Breast epithelium (tissue), 3 donors: ENCODE results near the gene ALDH1A2.

Experiments used
- POLR2A ChIP-seq: fragments of 450-650 bp; IDR thresholded peaks from one replicate; pipeline ENCODE4 v1.6.1; 2016; ENCODE audit warnings: antibody characterized with exemption, mild to moderate bottlenecking, moderate library complexity
- POLR2AphosphoS5 ChIP-seq, 3 donors: sonication (generic); formaldehyde crosslinking; IDR thresholded peaks; one replicate each; pipeline ENCODE4 v1.6.1; 2017; ENCODE audit warnings: antibody characterized with exemption in 3 of 3

DNA sequence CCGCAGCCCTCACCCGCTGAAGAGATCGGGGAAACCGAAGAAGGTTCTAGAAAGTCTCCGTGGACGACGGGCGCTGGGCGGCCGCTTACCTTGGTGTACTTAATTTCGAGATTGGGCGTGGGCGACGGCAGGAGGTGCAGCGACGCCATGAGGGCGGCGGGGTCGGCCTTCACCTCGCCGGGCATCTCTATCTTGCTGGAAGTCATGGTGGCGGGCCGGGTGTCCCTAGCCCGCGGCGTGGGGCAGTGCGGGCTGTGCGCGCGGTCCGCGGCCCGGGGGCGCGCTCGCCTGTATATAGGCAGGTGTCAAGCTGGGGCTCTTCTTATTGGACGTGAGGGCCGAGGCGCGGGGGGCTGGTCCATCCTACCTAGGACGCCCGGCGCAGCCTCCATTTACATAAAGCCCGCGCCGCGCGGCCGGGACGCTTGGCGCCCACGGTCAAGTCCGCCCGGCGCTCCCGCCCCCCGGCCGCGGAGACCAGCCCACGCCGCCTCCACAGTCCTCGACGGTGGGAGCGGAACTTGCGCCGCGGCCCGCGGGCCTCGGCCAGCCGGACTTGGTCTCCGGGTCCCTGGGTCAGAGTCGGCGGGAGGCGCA, at the start of gene ALDH1A2:
- no peak for TF ChIP-seq POLR2A
- TF ChIP-seq POLR2AphosphoS5 (IDR thresholded peaks at IDR 0.05) = no peak
